Esophagus muscularis mucosa (tissue), 4 donors: ENCODE results near the gene PDZK1.

Experiments
- CTCF ChIP-seq, 3 experiments: fragments of 200-600 bp in 2 of 3; fragments of 450-650 bp in 1 of 3; sonication (generic) in 2 of 3; IDR thresholded peaks; one replicate each; pipeline ENCODE4 v1.5.1; 2017 to 2019; ENCODE audit warnings: antibody characterized with exemption in 3 of 3, mild to moderate bottlenecking in 2 of 3, moderate library complexity in 1 of 3
- EP300 ChIP-seq: sonication (generic); formaldehyde crosslinking; IDR thresholded peaks from one replicate; pipeline ENCODE4 v1.6.1; 2017; ENCODE audit warnings: antibody characterized with exemption
- POLR2A ChIP-seq: fragments of 450-650 bp; IDR thresholded peaks from one replicate; pipeline ENCODE4 v1.6.1; 2017; ENCODE audit warnings: antibody characterized with exemption, moderate library complexity, mild to moderate bottlenecking, low read depth
- POLR2AphosphoS5 ChIP-seq, 2 donors: sonication (generic); formaldehyde crosslinking; IDR thresholded peaks; one replicate each; pipeline ENCODE4 v1.6.1; 2017; ENCODE audit warnings: antibody characterized with exemption in 2 of 2

DNA sequence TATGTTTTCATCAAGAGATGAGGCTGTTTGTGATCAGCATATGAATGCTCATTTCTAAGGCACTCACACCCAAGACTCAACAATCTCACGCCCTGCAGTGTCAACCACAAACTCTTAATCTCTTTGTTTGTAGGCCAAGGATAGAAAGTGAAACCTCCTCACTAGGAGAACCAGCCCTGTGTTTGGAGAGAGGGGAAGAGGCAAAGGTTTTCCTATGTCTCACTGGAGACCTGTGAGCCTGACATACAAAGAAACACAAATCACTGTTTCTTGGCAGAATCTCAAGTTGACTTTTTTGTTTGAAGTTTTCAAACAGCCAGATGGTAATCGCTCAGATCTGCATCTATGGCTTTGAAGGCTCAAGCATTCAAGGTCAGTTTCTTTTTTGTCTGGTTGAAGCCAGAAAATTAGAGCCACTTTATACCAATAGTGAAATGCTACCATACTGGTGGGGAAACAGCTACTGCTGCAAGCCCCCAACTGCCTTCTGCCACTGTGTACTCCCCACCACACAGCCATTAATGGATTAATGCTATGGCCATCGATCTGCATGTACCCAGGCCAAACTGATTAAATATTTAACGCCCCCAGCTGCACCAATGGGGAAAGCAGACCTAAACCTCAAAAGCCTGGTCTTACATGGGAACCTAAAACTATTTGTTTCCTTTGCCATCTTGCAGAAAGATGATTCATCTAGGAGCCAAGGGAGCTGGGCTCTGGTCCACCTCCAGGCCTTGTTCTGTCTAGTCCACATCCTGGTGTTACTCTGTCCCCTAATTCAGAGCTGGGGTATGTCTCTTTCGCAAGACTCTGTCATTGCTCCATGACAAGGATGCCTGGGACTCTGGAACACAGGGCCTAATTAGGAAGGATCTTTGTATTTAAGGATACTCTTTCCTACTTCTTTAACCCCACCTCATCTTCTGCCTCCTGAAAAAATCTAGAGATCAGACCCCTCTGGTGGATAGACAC is 16.3 kb downstream of the PDZK1 start:
- TF ChIP-seq CTCF (IDR thresholded peaks at IDR 0.05), result no peak
- TF ChIP-seq POLR2AphosphoS5 (IDR thresholded peaks at IDR 0.05), result no peak
- TF ChIP-seq POLR2A, result no peak
- TF ChIP-seq EP300, result no peak
